Ascending aorta (tissue), 2 donors: ENCODE measurements around the gene STMN3. TPM values are rescaled to one million over a fixed set of nuclear protein-coding genes. Genes with fewer than 3 reads are reported as not detected.

Source experiments
- DNase-seq, 2 donors: peaks; one replicate each; pipeline ENCODE4 v3.0.0-alpha.2; 2019; ENCODE audit warnings: low spot score in 2 of 2
- H3K27ac ChIP-seq, 2 donors: fragments of 200-600 bp; sonication (generic); one replicate each; pipeline ENCODE4 v1.5.1; 2016 to 2017; ENCODE audit warnings: mild to moderate bottlenecking in 1 of 2
- H3K27me3 ChIP-seq: fragments of 200-600 bp; sonication (generic); one replicate; pipeline ENCODE4 v1.5.1; 2017
- H3K36me3 ChIP-seq, 2 donors: fragments of 200-600 bp; sonication (generic); one replicate each; pipeline ENCODE4 v1.5.1; 2016
- H3K4me1 ChIP-seq, 2 donors: fragments of 200-600 bp; sonication (generic); one replicate each; pipeline ENCODE4 v1.5.1; 2016 to 2017; ENCODE audit warnings: mild to moderate bottlenecking in 1 of 2
- H3K4me3 ChIP-seq, 2 donors: fragments of 200-600 bp; sonication (generic); one replicate each; pipeline ENCODE4 v1.5.1; 2016 to 2017; ENCODE audit warnings: mild to moderate bottlenecking in 1 of 2
- H3K9me3 ChIP-seq, 2 donors: fragments of 200-600 bp; sonication (generic); one replicate each; pipeline ENCODE4 v1.5.1; 2016
- intact Hi-C: fragments of 100-400 bp; cut with DNase I; formaldehyde crosslinking; loops from one replicate; pipeline ENCODE4 v1.15.1; 2023
- total RNA-seq: library from RNA; depleted of rRNA; stranded (reverse); fragments of >200 nt; gene quantifications from one replicate; pipeline ENCODE4 v1.1.0, GENCODE V29; 2016
- TF ChIP-seq, protein P1 (sequence below), 3 experiments: fragments of 200-600 bp in 2 of 3; fragments of 450-650 bp in 1 of 3; sonication (generic) in 2 of 3; IDR thresholded peaks; one replicate each; pipeline ENCODE4 v1.5.1; 2016 to 2019; ENCODE audit warnings: antibody characterized with exemption in 3 of 3, mild to moderate bottlenecking in 1 of 3, moderate library complexity in 1 of 3

The STMN3 gene
- total RNA-seq, 1 donor from 2014 or later, result 37.0 TPM

GRCh38 chr20:63667858-63668257, 14.6 kb upstream of the STMN3 start:
- Histone ChIP-seq H3K4me1 (no peaks in the 10 kb centered on the region), H3K27ac (no peak overlapping the region), H3K36me3 (peaks cover 52 to 53% of the 10 kb centered on the region in 2 donors), H3K4me3 (no peak overlapping the region), H3K27me3 (no peaks in the 10 kb centered on the region), H3K9me3 (no peaks in the 10 kb centered on the region)
- DNase-seq, result no peak
- TF ChIP-seq, protein P1, sequence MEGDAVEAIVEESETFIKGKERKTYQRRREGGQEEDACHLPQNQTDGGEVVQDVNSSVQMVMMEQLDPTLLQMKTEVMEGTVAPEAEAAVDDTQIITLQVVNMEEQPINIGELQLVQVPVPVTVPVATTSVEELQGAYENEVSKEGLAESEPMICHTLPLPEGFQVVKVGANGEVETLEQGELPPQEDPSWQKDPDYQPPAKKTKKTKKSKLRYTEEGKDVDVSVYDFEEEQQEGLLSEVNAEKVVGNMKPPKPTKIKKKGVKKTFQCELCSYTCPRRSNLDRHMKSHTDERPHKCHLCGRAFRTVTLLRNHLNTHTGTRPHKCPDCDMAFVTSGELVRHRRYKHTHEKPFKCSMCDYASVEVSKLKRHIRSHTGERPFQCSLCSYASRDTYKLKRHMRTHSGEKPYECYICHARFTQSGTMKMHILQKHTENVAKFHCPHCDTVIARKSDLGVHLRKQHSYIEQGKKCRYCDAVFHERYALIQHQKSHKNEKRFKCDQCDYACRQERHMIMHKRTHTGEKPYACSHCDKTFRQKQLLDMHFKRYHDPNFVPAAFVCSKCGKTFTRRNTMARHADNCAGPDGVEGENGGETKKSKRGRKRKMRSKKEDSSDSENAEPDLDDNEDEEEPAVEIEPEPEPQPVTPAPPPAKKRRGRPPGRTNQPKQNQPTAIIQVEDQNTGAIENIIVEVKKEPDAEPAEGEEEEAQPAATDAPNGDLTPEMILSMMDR (IDR thresholded peaks at IDR 0.05), result no peak
- intact Hi-C loops, result no loop called here

GRCh38 chr20:63665708-63666107, 12.5 kb upstream of the STMN3 start:
- intact Hi-C loops, result no loop called here
- peaks cover 47 to 65% of the 10 kb centered on the region in 2 donors for H3K36me3 ChIP-seq
- TF ChIP-seq, protein P1 (IDR thresholded peaks at IDR 0.05), result no peak

DNA sequence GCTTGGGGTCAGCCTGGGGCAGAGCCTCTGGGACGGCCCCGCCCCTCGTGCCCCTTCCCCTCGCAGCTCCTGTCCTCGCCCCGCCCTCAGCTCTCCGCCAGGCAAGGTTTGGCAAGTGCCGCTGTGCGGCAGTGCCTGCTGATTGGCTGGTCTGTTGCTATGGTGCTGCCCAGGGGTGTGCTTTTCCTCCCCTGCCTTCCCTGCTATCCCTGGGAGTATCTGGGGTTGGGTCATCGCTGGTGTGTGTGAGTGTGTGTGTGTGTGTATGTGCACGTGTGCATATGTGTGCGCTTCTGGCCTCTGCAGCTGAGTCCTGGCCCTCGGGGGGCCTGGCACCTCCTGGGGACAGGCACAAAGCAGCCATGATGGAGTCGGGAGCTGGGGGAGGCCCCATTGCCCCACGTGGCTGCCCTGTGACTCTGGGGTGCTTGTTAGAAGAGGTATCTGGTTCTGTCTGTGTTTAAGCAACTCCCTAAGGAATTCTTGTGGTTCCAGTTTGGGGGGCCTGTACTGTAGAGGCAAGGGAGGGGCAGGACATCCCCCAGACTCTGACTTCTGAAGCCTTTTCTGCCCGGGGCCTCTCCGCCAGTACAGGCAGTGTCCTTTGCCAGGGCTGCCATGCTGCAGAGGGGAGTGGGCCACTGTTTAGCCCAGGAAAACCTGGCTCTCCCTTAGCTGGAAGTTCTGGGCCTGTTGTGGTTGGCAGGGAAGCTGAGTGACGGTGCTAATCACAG, 11.8 kb upstream of the STMN3 start:
- DNase-seq, result no peak
- intact Hi-C loops, result loop anchor here (5.0 kb wide), 1 partner anchor 32 kb away; the partner anchor contains the start of gene TNFRSF6B
- H3K36me3 ChIP-seq, result peaks cover 47 to 66% of the 10 kb centered on the region in 2 donors

More at GRCh38 chr20:63665708-63666107, 12.5 kb upstream of the STMN3 start:
- no peak for DNase-seq
- Histone ChIP-seq H3K9me3 (no peaks in the 10 kb centered on the region), H3K4me1 (no peaks in the 10 kb centered on the region), H3K27me3 (no peaks in the 10 kb centered on the region), H3K27ac (no peak overlapping the region), H3K4me3 (no peak overlapping the region)

GRCh38 chr20:63664143-63664851, 11.1 kb upstream of the STMN3 start:
- H3K36me3 ChIP-seq, result peaks cover 46 to 66% of the 10 kb centered on the region in 2 donors
- TF ChIP-seq, protein P1 (IDR thresholded peaks at IDR 0.05), result no peak
- H3K27me3 ChIP-seq, result no peaks in the 10 kb centered on the region
- no peaks in the 10 kb centered on the region for H3K9me3 ChIP-seq
- intact Hi-C loops, result loop anchor here (5.0 kb wide), 1 partner anchor 33 kb away; the partner anchor contains the start of gene TNFRSF6B
- DNase-seq, result no peak
- no peak overlapping the region for H3K27ac ChIP-seq
- peaks cover 3% of the 10 kb centered on the region in 2 donors for H3K4me1 ChIP-seq
- H3K4me3 ChIP-seq, result no peak overlapping the region

More for the DNA sequence above, 11.8 kb upstream of the STMN3 start:
- no peaks in the 10 kb centered on the region for H3K27me3 ChIP-seq
- H3K9me3 ChIP-seq, result no peaks in the 10 kb centered on the region
- H3K4me1 ChIP-seq, result no peaks in the 10 kb centered on the region
- H3K27ac ChIP-seq, result no peak overlapping the region
- no peak overlapping the region for H3K4me3 ChIP-seq
- TF ChIP-seq, protein P1 (IDR thresholded peaks at IDR 0.05), result no peak

- no peak for DNase-seq
- Histone ChIP-seq H3K9me3 (no peaks in the 10 kb centered on the region), H3K4me3 (no peak overlapping the region), H3K4me1 (peaks cover 4 to 6% of the 10 kb centered on the region in 2 donors), H3K36me3 (peaks cover 38 to 58% of the 10 kb centered on the region in 2 donors), H3K27ac (no peak overlapping the region), H3K27me3 (no peaks in the 10 kb centered on the region)
- intact Hi-C loops, result loop anchor here (5.0 kb wide), 1 partner anchor 34 kb away; the partner anchor contains the start of gene TNFRSF6B
- TF ChIP-seq, protein P1 (IDR thresholded peaks at IDR 0.05), result no peak
Measured at GRCh38 chr20:63663332-63664066, 10.3 kb upstream of the STMN3 start.
